KOPT-K1 (cell line): ENCODE results near the gene TRPV3.
"Not testable (repeated sequence)": the region's sequence is repeated elsewhere in the genome, so short reads cannot be mapped to it uniquely, and the experiment has no call there.

ENCODE experiments used
- H3K27ac ChIP-seq: fragments of 200-600 bp; sonication (generic); 2 replicates; pipeline ENCODE4 v1.5.1; 2016; ENCODE audit warnings: antibody characterized with exemption, mild to moderate bottlenecking, low read depth, low read length; ENCODE audit not compliant: poor library complexity, severe bottlenecking
- H3K36me3 ChIP-seq: fragments of 200-600 bp; sonication (generic); 2 replicates; pipeline ENCODE4 v1.5.1; 2017; ENCODE audit warnings: antibody characterized with exemption, mild to moderate bottlenecking, low read length, moderate library complexity; ENCODE audit not compliant: insufficient read depth
- H3K9me3 ChIP-seq: fragments of 200-600 bp; sonication (generic); 2 replicates; pipeline ENCODE4 v1.5.1; 2017; ENCODE audit warnings: antibody characterized with exemption, low read length, mild to moderate bottlenecking; ENCODE audit not compliant: insufficient read depth, poor library complexity, severe bottlenecking

The TRPV3 gene

GRCh38 chr17:3589784-3590183 is 32.2 kb upstream of the TRPV3 start:
- no peaks in the 10 kb centered on the region for H3K9me3 ChIP-seq
- no peak overlapping the region for H3K27ac ChIP-seq
- H3K36me3 ChIP-seq, result peaks cover 25% of the 10 kb centered on the region; the same call in 1 of the 2 replicates

GRCh38 chr17:3585826-3586225 is 28.2 kb upstream of the TRPV3 start:
- Histone ChIP-seq H3K27ac (no peak overlapping the region), H3K36me3 (peaks cover 20% of the 10 kb centered on the region; the same call in 1 of the 2 replicates), H3K9me3 (no peaks in the 10 kb centered on the region)

- Histone ChIP-seq H3K36me3 (peaks cover 6% of the 10 kb centered on the region; the same call in 1 of the 2 replicates), H3K9me3 (no peaks in the 10 kb centered on the region), H3K27ac (no peak overlapping the region)
Observed at GRCh38 chr17:3583456-3583855, 25.8 kb upstream of the TRPV3 start.

- Histone ChIP-seq H3K36me3 (peaks cover 6% of the 10 kb centered on the region; the same call in 1 of the 2 replicates), H3K27ac (no peak overlapping the region), H3K9me3 (no peaks in the 10 kb centered on the region)
Observed at GRCh38 chr17:3582915-3583314, 25.3 kb upstream of the TRPV3 start.

- H3K36me3 ChIP-seq, H3K27ac ChIP-seq, H3K9me3 ChIP-seq: not testable (repeated sequence)
Observed at GRCh38 chr17:3578667-3579066, 21.1 kb upstream of the TRPV3 start.

- Histone ChIP-seq H3K9me3 (no peaks in the 10 kb centered on the region), H3K27ac (no peak overlapping the region), H3K36me3 (no peaks in the 10 kb centered on the region; the same call in 1 of the 2 replicates)
Observed at GRCh38 chr17:3576970-3577369, 19.4 kb upstream of the TRPV3 start.

- no peak overlapping the region for H3K27ac ChIP-seq
- no peaks in the 10 kb centered on the region for H3K9me3 ChIP-seq
- H3K36me3 ChIP-seq, result no peaks in the 10 kb centered on the region; the same call in 1 of the 2 replicates
Observed at GRCh38 chr17:3575511-3575910, 17.9 kb upstream of the TRPV3 start.

GRCh38 chr17:3574231-3574630 is 16.6 kb upstream of the TRPV3 start:
- H3K36me3 ChIP-seq, result no peaks in the 10 kb centered on the region; the same call in 1 of the 2 replicates
- no peak overlapping the region for H3K27ac ChIP-seq
- H3K9me3 ChIP-seq, result no peaks in the 10 kb centered on the region

GRCh38 chr17:3573246-3574100 is 15.9 kb upstream of the TRPV3 start:
- H3K27ac ChIP-seq, result no peak overlapping the region
- no peaks in the 10 kb centered on the region for H3K9me3 ChIP-seq
- H3K36me3 ChIP-seq, result no peaks in the 10 kb centered on the region; the same call in 1 of the 2 replicates

GRCh38 chr17:3572231-3572630 is 14.6 kb upstream of the TRPV3 start:
- H3K36me3 ChIP-seq, result no peaks in the 10 kb centered on the region; the same call in 1 of the 2 replicates

GRCh38 chr17:3571043-3571900 is 13.7 kb upstream of the TRPV3 start:
- Histone ChIP-seq H3K36me3 (no peaks in the 10 kb centered on the region; the same call in 1 of the 2 replicates), H3K9me3 (no peaks in the 10 kb centered on the region), H3K27ac (no peak overlapping the region)

More at GRCh38 chr17:3572231-3572630, 14.6 kb upstream of the TRPV3 start:
- H3K9me3 ChIP-seq, result no peaks in the 10 kb centered on the region
- H3K27ac ChIP-seq, result no peak overlapping the region

- Histone ChIP-seq H3K36me3 (peaks cover 4% of the 10 kb centered on the region; the same call in 1 of the 2 replicates), H3K27ac (no peak overlapping the region), H3K9me3 (no peaks in the 10 kb centered on the region)
Observed at GRCh38 chr17:3569534-3570137, 12.0 kb upstream of the TRPV3 start.

GRCh38 chr17:3566551-3566950 is 8.9 kb upstream of the TRPV3 start:
- H3K9me3 ChIP-seq, result no peaks in the 10 kb centered on the region
- no peak overlapping the region for H3K27ac ChIP-seq

GRCh38 chr17:3565143-3565542 is 7.5 kb upstream of the TRPV3 start:
- H3K27ac ChIP-seq, result no peak overlapping the region
- H3K36me3 ChIP-seq, result peaks cover 4% of the 10 kb centered on the region; the same call in 1 of the 2 replicates
- no peaks in the 10 kb centered on the region for H3K9me3 ChIP-seq

More at GRCh38 chr17:3566551-3566950, 8.9 kb upstream of the TRPV3 start:
- peaks cover 4% of the 10 kb centered on the region; the same call in 1 of the 2 replicates for H3K36me3 ChIP-seq

GRCh38 chr17:3564241-3564640 is 6.6 kb upstream of the TRPV3 start:
- not testable (repeated sequence) for H3K27ac ChIP-seq, H3K36me3 ChIP-seq, H3K9me3 ChIP-seq
